AG10803 (cell line): Measurements from ENCODE around the gene EHF.

Source experiments
- DNase-seq: peaks from one replicate; pipeline ENCODE4 v3.0.0; 2010; ENCODE audit warnings: low read depth
- H3K4me3 ChIP-seq: 2 replicates; pipeline ENCODE4 v1.5.1; 2011; ENCODE audit warnings: mild to moderate bottlenecking, low read length, control low read depth
- CTCF ChIP-seq: conservative IDR thresholded peaks from 2 replicates; pipeline ENCODE4 v1.5.1; 2011; ENCODE audit warnings: mild to moderate bottlenecking, low read length, control low read depth, inconsistent platforms

Gene EHF

GRCh38 chr11:34594603-34595002 is 26.3 kb upstream of the EHF start:
- no peak for TF ChIP-seq CTCF
- H3K4me3 ChIP-seq: no peak overlapping the region
- no peak for DNase-seq

- no peak for DNase-seq
- H3K4me3 ChIP-seq: no peak overlapping the region
- TF ChIP-seq CTCF: no peak
Observed at GRCh38 chr11:34595391-34595790, 25.5 kb upstream of the EHF start.

GRCh38 chr11:34595960-34596644 is 24.8 kb upstream of the EHF start:
- H3K4me3 ChIP-seq: no peak overlapping the region
- no peak for DNase-seq
- TF ChIP-seq CTCF: no peak

- peak; percentile 82 for DNase-seq
- no peak overlapping the region for H3K4me3 ChIP-seq
- no peak; the same call in 1 of the 2 replicates for TF ChIP-seq CTCF
Observed at GRCh38 chr11:34599406-34599945, 21.4 kb upstream of the EHF start.

- DNase-seq: no peak
- H3K4me3 ChIP-seq: no peak overlapping the region
- TF ChIP-seq CTCF: no peak
Observed at GRCh38 chr11:34600339-34601084, 20.4 kb upstream of the EHF start.

GRCh38 chr11:34601085-34601444 is 19.8 kb upstream of the EHF start:
- no peak for TF ChIP-seq CTCF
- H3K4me3 ChIP-seq: no peak overlapping the region
- no peak for DNase-seq

GRCh38 chr11:34601609-34602008 is 19.3 kb upstream of the EHF start:
- no peak for DNase-seq
- no peak overlapping the region for H3K4me3 ChIP-seq
- TF ChIP-seq CTCF: no peak
